ENCODE results near the gene NLGN1. TPM values are rescaled to one million over a fixed set of nuclear protein-coding genes. Genes with fewer than 3 reads are reported as not detected.

Gene NLGN1
- total RNA-seq, 1 experiment from 2014 or later, result 5.2 TPM

DNA sequence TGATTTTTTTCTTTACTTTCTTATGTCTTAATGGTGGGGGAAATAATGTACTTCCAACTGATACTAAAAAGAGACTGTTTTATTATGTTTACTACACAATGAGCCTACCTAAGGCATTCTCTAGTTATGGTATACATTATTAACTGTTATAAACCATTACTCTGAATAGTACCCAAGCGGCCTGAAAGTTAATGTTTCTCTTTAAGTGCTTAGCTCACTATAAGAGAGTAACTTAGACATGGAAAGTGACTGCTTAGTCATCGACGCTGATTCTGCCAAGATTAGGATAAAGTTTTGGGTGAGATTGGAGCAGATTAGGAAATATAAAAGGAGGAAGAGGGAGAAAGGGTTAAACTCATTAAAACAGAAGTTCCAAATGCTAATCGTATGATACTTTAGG, 365.0 kb downstream of the NLGN1 start:
- H2BK12ac ChIP-seq (ENCODE audit: insufficient read length, low read depth, low read length), result no peak overlapping the region
- H3K56ac ChIP-seq (ENCODE audit: insufficient read length, low read depth, low read length), result no peak overlapping the region
- no peak overlapping the region for H3K27ac ChIP-seq (ENCODE audit: insufficient read length, low read depth, low read length)
- no peak overlapping the region for H3K4ac ChIP-seq (ENCODE audit: low read depth, low read length)
- H4K91ac ChIP-seq (ENCODE audit: insufficient read length, low read depth, low read length), result no peak overlapping the region
- H3K18ac ChIP-seq (ENCODE audit: insufficient read length, low read depth, low read length), result no peak overlapping the region
- H4K20me1 ChIP-seq (ENCODE audit: control insufficient read depth, insufficient read depth, insufficient read length), result no peaks in the 10 kb centered on the region
- H2BK5ac ChIP-seq (ENCODE audit: insufficient read length, low read length), result no peak overlapping the region
- Mint-ChIP-seq H3K4me3 (no peak overlapping the region), H3K27me3 (ENCODE audit: low read depth) (no peaks in the 10 kb centered on the region), H3K27ac (no peak overlapping the region; a peak in 3 of 7 replicates), H3K36me3 (ENCODE audit: insufficient read depth in 1 of 3, low read depth in 3 of 3) (no peaks in the 10 kb centered on the region), H3K4me1 (no peaks in the 10 kb centered on the region), H3K9me3 (no peaks in the 10 kb centered on the region; a peak in 1 of 5 replicates)
- no peak for DNase-seq
- H2BK20ac ChIP-seq (ENCODE audit: low read depth, low read length, poor library complexity, severe bottlenecking), result no peak overlapping the region
- no CpG with 5 or more reads among the region's 4 CpGs for WGBS (ENCODE audit: extremely low coverage, insufficient read length, low lambda C conversion rate)
- no peaks in the 10 kb centered on the region for H3K79me1 ChIP-seq (ENCODE audit: insufficient read depth, low read depth, low read length, poor library complexity, severe bottlenecking)
- no peak overlapping the region for H4K5ac ChIP-seq (ENCODE audit: insufficient read length, low read depth, low read length)
- H3T11ph ChIP-seq (ENCODE audit: low read length), result no peak overlapping the region
- no peaks in the 10 kb centered on the region for H3K23me2 ChIP-seq (ENCODE audit: insufficient read length, low read depth, low read length, poor library complexity, severe bottlenecking)
- H3K4me1 ChIP-seq (ENCODE audit: insufficient read depth, low read length), result no peaks in the 10 kb centered on the region
- H2BK120ac ChIP-seq (ENCODE audit: low read depth, low read length, poor library complexity, severe bottlenecking), result no peak overlapping the region
- H3K79me2 ChIP-seq (ENCODE audit: insufficient read depth, low read length), result no peaks in the 10 kb centered on the region
- TF ChIP-seq, protein P1, sequence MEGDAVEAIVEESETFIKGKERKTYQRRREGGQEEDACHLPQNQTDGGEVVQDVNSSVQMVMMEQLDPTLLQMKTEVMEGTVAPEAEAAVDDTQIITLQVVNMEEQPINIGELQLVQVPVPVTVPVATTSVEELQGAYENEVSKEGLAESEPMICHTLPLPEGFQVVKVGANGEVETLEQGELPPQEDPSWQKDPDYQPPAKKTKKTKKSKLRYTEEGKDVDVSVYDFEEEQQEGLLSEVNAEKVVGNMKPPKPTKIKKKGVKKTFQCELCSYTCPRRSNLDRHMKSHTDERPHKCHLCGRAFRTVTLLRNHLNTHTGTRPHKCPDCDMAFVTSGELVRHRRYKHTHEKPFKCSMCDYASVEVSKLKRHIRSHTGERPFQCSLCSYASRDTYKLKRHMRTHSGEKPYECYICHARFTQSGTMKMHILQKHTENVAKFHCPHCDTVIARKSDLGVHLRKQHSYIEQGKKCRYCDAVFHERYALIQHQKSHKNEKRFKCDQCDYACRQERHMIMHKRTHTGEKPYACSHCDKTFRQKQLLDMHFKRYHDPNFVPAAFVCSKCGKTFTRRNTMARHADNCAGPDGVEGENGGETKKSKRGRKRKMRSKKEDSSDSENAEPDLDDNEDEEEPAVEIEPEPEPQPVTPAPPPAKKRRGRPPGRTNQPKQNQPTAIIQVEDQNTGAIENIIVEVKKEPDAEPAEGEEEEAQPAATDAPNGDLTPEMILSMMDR (conservative IDR thresholded peaks at IDR 0.05), result no peak
- H3K9ac ChIP-seq (ENCODE audit: extremely low read depth, insufficient read length, low read length), result no peak overlapping the region
- no peak overlapping the region for H4K8ac ChIP-seq (replicated peaks; ENCODE audit: insufficient read length, low read depth, low read length)
- H3K4me2 ChIP-seq (ENCODE audit: insufficient read depth, insufficient read length, low read length), result no peak overlapping the region
- H3K9me3 ChIP-seq (ENCODE audit: control insufficient read depth, low read depth, low read length), result no peaks in the 10 kb centered on the region
- no peak overlapping the region for H2BK15ac ChIP-seq (ENCODE audit: low read depth, low read length)
- H3K23ac ChIP-seq (ENCODE audit: insufficient read length, low read depth, low read length), result no peak overlapping the region
- H3K27me3 ChIP-seq (ENCODE audit: insufficient read depth, low read length), result no peaks in the 10 kb centered on the region
- H2AK5ac ChIP-seq (ENCODE audit: insufficient read length, low read length), result no peak overlapping the region
- H3K14ac ChIP-seq (ENCODE audit: insufficient read depth, low read length), result no peak overlapping the region; the same call in 1 of the 2 replicates
- no peak overlapping the region for H2AFZ ChIP-seq (ENCODE audit: low read length)

Data from H9 (cell line).